ENCODE data around the gene TAAR5. TPM values are rescaled to one million over a fixed set of nuclear protein-coding genes. Genes with fewer than 3 reads are reported as not detected.
"Not testable (repeated sequence)": the region's sequence is repeated elsewhere in the genome, so short reads cannot be mapped to it uniquely, and the experiment has no call there.

The TAAR5 gene
- not detected for total RNA-seq

- Mint-ChIP-seq H3K36me3 (ENCODE audit: low read depth) (no peaks in the 10 kb centered on the region), H3K27ac (no peak within 1 kb of the TSS), H3K27me3 (ENCODE audit: low read depth) (peaks cover 9% of the 10 kb centered on the region), H3K4me3 (no peak within 1 kb of the TSS), H3K9me3 (ENCODE audit: insufficient read depth) (no peaks in the 10 kb centered on the region), H3K4me1 (ENCODE audit: low read depth) (no peaks in the 10 kb centered on the region)
- DNase-seq (no peak), ATAC-seq (no peak)
- ChIA-PET CTCF (no interaction called here), POLR2A (no interaction called here)
Observed at GRCh38 chr6:132589454-132589853, at the start of gene TAAR5. TAAR5 (minus strand) TSS chr6:132589741; CDS start chr6:132589686, 55 bp downstream.

- CTCF ChIA-PET; H3K9me3 Mint-ChIP-seq (ENCODE audit: insufficient read depth); DNase-seq; H3K27ac Mint-ChIP-seq; H3K36me3 Mint-ChIP-seq (ENCODE audit: low read depth); H3K4me1 Mint-ChIP-seq (ENCODE audit: low read depth); POLR2A ChIA-PET; H3K4me3 Mint-ChIP-seq; ATAC-seq: not testable (repeated sequence)
- peaks cover 40% of the 10 kb centered on the region for H3K27me3 Mint-ChIP-seq (ENCODE audit: low read depth)
Observed at GRCh38 chr6:132637135-132637534, 47.6 kb upstream of the TAAR5 start.

GRCh38 chr6:132635906-132636305 is 46.4 kb upstream of the TAAR5 start:
- H3K4me3 Mint-ChIP-seq; H3K27ac Mint-ChIP-seq; POLR2A ChIA-PET; CTCF ChIA-PET; H3K4me1 Mint-ChIP-seq (ENCODE audit: low read depth); DNase-seq; ATAC-seq; H3K9me3 Mint-ChIP-seq (ENCODE audit: insufficient read depth); H3K36me3 Mint-ChIP-seq (ENCODE audit: low read depth): not testable (repeated sequence)
- H3K27me3 Mint-ChIP-seq (ENCODE audit: low read depth): peaks cover 36% of the 10 kb centered on the region

GRCh38 chr6:132635288-132635687 is 45.7 kb upstream of the TAAR5 start:
- peaks cover 34% of the 10 kb centered on the region for H3K27me3 Mint-ChIP-seq (ENCODE audit: low read depth)
- DNase-seq; H3K4me1 Mint-ChIP-seq (ENCODE audit: low read depth); H3K4me3 Mint-ChIP-seq; H3K9me3 Mint-ChIP-seq (ENCODE audit: insufficient read depth); ATAC-seq; H3K27ac Mint-ChIP-seq; H3K36me3 Mint-ChIP-seq (ENCODE audit: low read depth); CTCF ChIA-PET; POLR2A ChIA-PET: not testable (repeated sequence)

GRCh38 chr6:132634796-132635195 is 45.3 kb upstream of the TAAR5 start:
- POLR2A ChIA-PET: no interaction called here
- ATAC-seq (no peak), DNase-seq (no peak)
- CTCF ChIA-PET: no interaction called here
- no peak overlapping the region for H3K4me3 Mint-ChIP-seq
- peaks cover 6% of the 10 kb centered on the region for H3K4me1 Mint-ChIP-seq (ENCODE audit: low read depth)
- H3K9me3 Mint-ChIP-seq (ENCODE audit: insufficient read depth): no peaks in the 10 kb centered on the region
- H3K36me3 Mint-ChIP-seq (ENCODE audit: low read depth): no peaks in the 10 kb centered on the region
- H3K27me3 Mint-ChIP-seq (ENCODE audit: low read depth): peaks cover 31% of the 10 kb centered on the region
- H3K27ac Mint-ChIP-seq: no peak overlapping the region

GRCh38 chr6:132633362-132633761 is 43.8 kb upstream of the TAAR5 start:
- CTCF ChIA-PET: no interaction called here
- Mint-ChIP-seq H3K4me3 (no peak overlapping the region), H3K4me1 (ENCODE audit: low read depth) (no peaks in the 10 kb centered on the region), H3K36me3 (ENCODE audit: low read depth) (no peaks in the 10 kb centered on the region), H3K27me3 (ENCODE audit: low read depth) (peaks cover 33% of the 10 kb centered on the region), H3K9me3 (ENCODE audit: insufficient read depth) (no peaks in the 10 kb centered on the region), H3K27ac (no peak overlapping the region)
- ATAC-seq (no peak), DNase-seq (no peak)
- POLR2A ChIA-PET: no interaction called here

- Mint-ChIP-seq H3K27ac (no peak within 1 kb of the TSS), H3K36me3 (ENCODE audit: low read depth) (no peaks in the 10 kb centered on the region), H3K4me1 (ENCODE audit: low read depth) (no peaks in the 10 kb centered on the region), H3K9me3 (ENCODE audit: insufficient read depth) (no peaks in the 10 kb centered on the region), H3K27me3 (ENCODE audit: low read depth) (peaks cover 16% of the 10 kb centered on the region), H3K4me3 (no peak within 1 kb of the TSS)
- no peak for ATAC-seq
- ChIA-PET POLR2A (interaction anchor here (0.7 kb wide), 1 partner anchor 22 kb away, joined by 4 read pairs; no protein-coding TSS in a partner anchor), CTCF (no interaction called here)
- DNase-seq: no peak
Observed at GRCh38 chr6:132624175-132624574, 34.6 kb upstream of the TAAR5 start, which contains the start of gene TAAR2. TAAR2 (minus strand) TSS chr6:132624275; CDS start chr6:132624275, 0 bp downstream.

GRCh38 chr6:132623106-132623845 is 33.7 kb upstream of the TAAR5 start:
- H3K9me3 Mint-ChIP-seq (ENCODE audit: insufficient read depth): no peaks in the 10 kb centered on the region
- H3K27ac Mint-ChIP-seq: no peak overlapping the region
- ChIA-PET CTCF (no interaction called here), POLR2A (no interaction called here)
- peaks cover 13% of the 10 kb centered on the region for H3K27me3 Mint-ChIP-seq (ENCODE audit: low read depth)
- ATAC-seq (no peak), DNase-seq (no peak)
- no peak overlapping the region for H3K4me3 Mint-ChIP-seq
- no peaks in the 10 kb centered on the region for H3K36me3 Mint-ChIP-seq (ENCODE audit: low read depth)
- no peaks in the 10 kb centered on the region for H3K4me1 Mint-ChIP-seq (ENCODE audit: low read depth)

GRCh38 chr6:132616677-132617076 is 27.1 kb upstream of the TAAR5 start:
- no peak for DNase-seq
- no peak for ATAC-seq
- Mint-ChIP-seq H3K4me1 (ENCODE audit: low read depth) (no peaks in the 10 kb centered on the region), H3K27me3 (ENCODE audit: low read depth) (peaks cover 13% of the 10 kb centered on the region), H3K9me3 (ENCODE audit: insufficient read depth) (no peaks in the 10 kb centered on the region), H3K4me3 (no peak overlapping the region), H3K36me3 (ENCODE audit: low read depth) (no peaks in the 10 kb centered on the region), H3K27ac (no peak overlapping the region)
- ChIA-PET CTCF (no interaction called here), POLR2A (no interaction called here)

- ChIA-PET POLR2A (no interaction called here), CTCF (no interaction called here)
- Mint-ChIP-seq H3K9me3 (ENCODE audit: insufficient read depth) (no peaks in the 10 kb centered on the region), H3K4me1 (ENCODE audit: low read depth) (no peaks in the 10 kb centered on the region), H3K36me3 (ENCODE audit: low read depth) (no peaks in the 10 kb centered on the region), H3K27me3 (ENCODE audit: low read depth) (peaks cover 10% of the 10 kb centered on the region), H3K27ac (no peak overlapping the region), H3K4me3 (peak overlapping the region; percentile 55)
- ATAC-seq (no peak), DNase-seq (no peak)
Observed at GRCh38 chr6:132614554-132614953, 25.0 kb upstream of the TAAR5 start.

- POLR2A ChIA-PET: no interaction called here
- CTCF ChIA-PET: no interaction called here
Observed at GRCh38 chr6:132612449-132613108, 23.0 kb upstream of the TAAR5 start.

GRCh38 chr6:132611616-132612015 is 22.1 kb upstream of the TAAR5 start:
- ChIA-PET POLR2A (no interaction called here), CTCF (no interaction called here)
- no peak overlapping the region for H3K4me3 Mint-ChIP-seq
- H3K36me3 Mint-ChIP-seq (ENCODE audit: low read depth): no peaks in the 10 kb centered on the region
- H3K9me3 Mint-ChIP-seq (ENCODE audit: insufficient read depth): no peaks in the 10 kb centered on the region
- H3K27ac Mint-ChIP-seq: no peak overlapping the region
- no peaks in the 10 kb centered on the region for H3K4me1 Mint-ChIP-seq (ENCODE audit: low read depth)
- peaks cover 8% of the 10 kb centered on the region for H3K27me3 Mint-ChIP-seq (ENCODE audit: low read depth)
- ATAC-seq (no peak), DNase-seq (no peak)

More at GRCh38 chr6:132612449-132613108, 23.0 kb upstream of the TAAR5 start:
- DNase-seq (no peak), ATAC-seq (no peak)
- Mint-ChIP-seq H3K9me3 (ENCODE audit: insufficient read depth) (no peaks in the 10 kb centered on the region), H3K36me3 (ENCODE audit: low read depth) (no peaks in the 10 kb centered on the region), H3K27ac (no peak overlapping the region), H3K4me3 (no peak overlapping the region), H3K27me3 (ENCODE audit: low read depth) (peaks cover 8% of the 10 kb centered on the region), H3K4me1 (ENCODE audit: low read depth) (no peaks in the 10 kb centered on the region)

Measured in activated CD8-positive, alpha-beta T cell treated with anti-CD3 and anti-CD28 coated beads, Interleukin-2, amount 10 ng/mL, durations not matched to agents 7 days and 5 days (primary cell).